Measurements from ENCODE around the gene PLP2.
"Not testable (repeated sequence)": the region's sequence is repeated elsewhere in the genome, so short reads cannot be mapped to it uniquely, and the experiment has no call there.

PLP2 gene

DNA sequence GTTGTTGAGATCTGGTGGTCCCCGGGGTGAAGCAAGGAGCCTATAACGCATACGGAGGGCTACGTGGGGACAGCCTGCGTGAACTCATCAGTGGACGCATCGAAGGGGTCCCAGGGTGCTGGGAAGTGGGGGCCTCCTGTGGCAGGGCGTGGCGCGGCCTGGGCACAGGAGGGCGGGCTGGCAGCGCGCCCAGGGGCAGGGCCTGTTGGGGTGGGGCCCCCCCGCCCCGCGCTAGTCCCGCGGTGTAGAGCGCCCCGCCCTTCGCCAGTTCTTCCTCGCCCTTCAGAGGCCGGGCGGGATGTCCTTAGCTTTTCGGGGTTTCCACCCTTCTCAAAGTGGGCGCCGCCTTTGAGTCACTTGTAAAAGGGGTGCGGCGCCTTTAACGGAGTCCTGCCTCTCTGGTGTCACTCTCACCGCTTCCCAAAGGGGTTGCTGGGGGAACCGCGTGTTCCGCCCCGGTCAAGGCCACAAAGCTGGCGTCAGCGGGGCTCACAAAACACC is 632 bp downstream of the PLP2 start:
- ChIA-PET POLR2A (ENCODE audit: low non-redundant PET) (interaction anchor here (0.9 kb wide), 1 partner anchor 99 kb away, joined by 4 read pairs; no protein-coding TSS in a partner anchor), CTCF (no interaction called here)
- peak overlapping the region; percentile 97 for H3K27ac ChIP-seq
- TF ChIP-seq, protein P1, sequence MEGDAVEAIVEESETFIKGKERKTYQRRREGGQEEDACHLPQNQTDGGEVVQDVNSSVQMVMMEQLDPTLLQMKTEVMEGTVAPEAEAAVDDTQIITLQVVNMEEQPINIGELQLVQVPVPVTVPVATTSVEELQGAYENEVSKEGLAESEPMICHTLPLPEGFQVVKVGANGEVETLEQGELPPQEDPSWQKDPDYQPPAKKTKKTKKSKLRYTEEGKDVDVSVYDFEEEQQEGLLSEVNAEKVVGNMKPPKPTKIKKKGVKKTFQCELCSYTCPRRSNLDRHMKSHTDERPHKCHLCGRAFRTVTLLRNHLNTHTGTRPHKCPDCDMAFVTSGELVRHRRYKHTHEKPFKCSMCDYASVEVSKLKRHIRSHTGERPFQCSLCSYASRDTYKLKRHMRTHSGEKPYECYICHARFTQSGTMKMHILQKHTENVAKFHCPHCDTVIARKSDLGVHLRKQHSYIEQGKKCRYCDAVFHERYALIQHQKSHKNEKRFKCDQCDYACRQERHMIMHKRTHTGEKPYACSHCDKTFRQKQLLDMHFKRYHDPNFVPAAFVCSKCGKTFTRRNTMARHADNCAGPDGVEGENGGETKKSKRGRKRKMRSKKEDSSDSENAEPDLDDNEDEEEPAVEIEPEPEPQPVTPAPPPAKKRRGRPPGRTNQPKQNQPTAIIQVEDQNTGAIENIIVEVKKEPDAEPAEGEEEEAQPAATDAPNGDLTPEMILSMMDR (conservative IDR thresholded peaks at IDR 0.05; ENCODE audit: low read depth) = no peak
- DNase-seq (ENCODE audit: low spot score) = no peak

DNA sequence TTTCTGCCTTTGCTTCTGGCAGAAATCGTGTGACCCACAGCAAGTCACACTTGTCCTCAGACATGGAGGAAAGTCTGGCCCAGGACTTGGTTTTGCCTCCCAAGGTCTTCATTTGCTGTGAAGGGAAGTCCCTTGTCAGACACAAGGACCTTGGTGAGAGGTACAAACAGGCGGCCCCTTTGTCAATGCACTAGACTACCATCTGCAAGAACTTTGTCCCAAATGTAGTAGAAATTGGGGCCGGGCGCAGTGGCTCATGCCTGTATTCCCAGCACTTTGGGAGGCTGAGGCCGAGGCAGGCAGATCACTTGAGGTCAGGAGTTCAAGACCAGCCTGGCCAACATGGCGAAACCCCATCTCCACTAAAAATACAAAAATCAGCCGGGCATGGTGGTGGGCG is 1.8 kb downstream of the PLP2 start:
- DNase-seq (ENCODE audit: low spot score); POLR2A ChIA-PET (ENCODE audit: low non-redundant PET); CTCF ChIA-PET: not testable (repeated sequence)
- peak overlapping the region; percentile 97 for H3K27ac ChIP-seq

- TF ChIP-seq, protein P1 (conservative IDR thresholded peaks at IDR 0.05; ENCODE audit: low read depth) = no peak
- peak overlapping the region; percentile 97 for H3K27ac ChIP-seq
- POLR2A ChIA-PET (ENCODE audit: low non-redundant PET) = no interaction called here
- DNase-seq (ENCODE audit: low spot score) = no peak
- CTCF ChIA-PET = no interaction called here
These were observed 3.0 kb downstream of the PLP2 start for GRCh38 chrX:49174723-49175122.

- H3K27ac ChIP-seq = peak overlapping the region; percentile 97
- DNase-seq (ENCODE audit: low spot score) = no peak
- CTCF ChIA-PET = no interaction called here
- POLR2A ChIA-PET (ENCODE audit: low non-redundant PET) = interaction anchor here (1.0 to 1.1 kb wide), 2 partner anchors 9 kb away, joined by 3 to 4 read pairs; no protein-coding TSS in a partner anchor
- TF ChIP-seq, protein P1 (conservative IDR thresholded peaks at IDR 0.05; ENCODE audit: low read depth) = no peak
These were observed 4.0 kb downstream of the PLP2 start for GRCh38 chrX:49175435-49176274.

GRCh38 chrX:49176421-49177326 is 5.0 kb downstream of the PLP2 start:
- DNase-seq (ENCODE audit: low spot score) = peak; percentile 67
- TF ChIP-seq, protein P1 (conservative IDR thresholded peaks at IDR 0.05; ENCODE audit: low read depth) = no peak
- ChIA-PET CTCF (no interaction called here), POLR2A (ENCODE audit: low non-redundant PET) (interaction anchor here (1.0 to 1.5 kb wide), 3 partner anchors 8 to 14 kb away, joined by 3 to 6 read pairs (median 4); no protein-coding TSS in a partner anchor)
- peak overlapping the region; percentile 97 for H3K27ac ChIP-seq

DNA sequence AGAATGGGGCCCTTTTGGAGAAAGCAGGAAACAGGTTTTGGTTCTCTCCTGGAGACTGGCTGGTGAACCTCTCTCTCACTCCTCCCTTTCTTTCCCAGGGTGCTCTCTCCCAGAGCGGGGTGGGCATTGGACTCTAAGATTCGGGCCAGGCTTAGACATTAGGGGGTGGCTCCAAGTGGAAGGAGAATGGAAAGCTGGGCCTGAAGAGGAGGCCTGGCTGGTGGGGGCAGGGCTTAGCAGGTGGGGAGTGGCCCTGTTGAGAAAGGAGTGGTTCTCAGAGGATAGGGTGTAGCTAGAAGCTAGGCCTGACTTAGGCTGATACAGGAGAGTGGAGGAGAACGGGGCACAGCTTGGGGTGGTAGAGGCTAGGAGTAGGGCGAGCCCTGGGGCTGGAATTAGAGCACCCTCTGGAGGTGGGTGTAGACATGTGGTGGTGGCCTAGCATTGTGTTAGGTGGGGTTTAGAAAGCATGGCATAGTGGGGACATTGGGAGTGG is 5.7 kb downstream of the PLP2 start:
- DNase-seq (ENCODE audit: low spot score) = no peak
- POLR2A ChIA-PET (ENCODE audit: low non-redundant PET) = interaction anchor here (1.5 kb wide), 1 partner anchor 13 kb away, joined by 6 read pairs; no protein-coding TSS in a partner anchor
- CTCF ChIA-PET = no interaction called here
- TF ChIP-seq, protein P1 (conservative IDR thresholded peaks at IDR 0.05; ENCODE audit: low read depth) = no peak
- peak overlapping the region; percentile 97 for H3K27ac ChIP-seq

All from RWPE1 (cell line).